ENCODE data around the gene SLC4A1AP.

SLC4A1AP gene

GRCh38 chr2:27638037-27638637 is 25.6 kb upstream of the SLC4A1AP start:
- Mint-ChIP-seq H3K4me3 (peak overlapping the region; percentile 54), H3K36me3 (ENCODE audit: low read depth) (peaks cover 61% of the 10 kb centered on the region)
- peak; percentile 46 for DNase-seq (ENCODE audit: low spot score)

GRCh38 chr2:27638709-27639108 is 25.0 kb upstream of the SLC4A1AP start:
- no peaks in the 10 kb centered on the region for H3K9me3 Mint-ChIP-seq
- H3K27me3 Mint-ChIP-seq (ENCODE audit: low read depth), result no peaks in the 10 kb centered on the region
- H3K4me3 Mint-ChIP-seq, result peak overlapping the region; percentile 54
- peak; percentile 32 for DNase-seq (ENCODE audit: low spot score)
- peaks cover 33% of the 10 kb centered on the region for H3K4me1 Mint-ChIP-seq (ENCODE audit: low read depth)
- H3K27ac Mint-ChIP-seq, result peak overlapping the region; percentile 90
- H3K36me3 Mint-ChIP-seq (ENCODE audit: low read depth), result peaks cover 61% of the 10 kb centered on the region

More at GRCh38 chr2:27638037-27638637, 25.6 kb upstream of the SLC4A1AP start:
- no peaks in the 10 kb centered on the region for H3K27me3 Mint-ChIP-seq (ENCODE audit: low read depth)
- H3K4me1 Mint-ChIP-seq (ENCODE audit: low read depth), result peaks cover 33% of the 10 kb centered on the region
- H3K9me3 Mint-ChIP-seq, result no peaks in the 10 kb centered on the region
- peak overlapping the region; percentile 90 for H3K27ac Mint-ChIP-seq

DNA sequence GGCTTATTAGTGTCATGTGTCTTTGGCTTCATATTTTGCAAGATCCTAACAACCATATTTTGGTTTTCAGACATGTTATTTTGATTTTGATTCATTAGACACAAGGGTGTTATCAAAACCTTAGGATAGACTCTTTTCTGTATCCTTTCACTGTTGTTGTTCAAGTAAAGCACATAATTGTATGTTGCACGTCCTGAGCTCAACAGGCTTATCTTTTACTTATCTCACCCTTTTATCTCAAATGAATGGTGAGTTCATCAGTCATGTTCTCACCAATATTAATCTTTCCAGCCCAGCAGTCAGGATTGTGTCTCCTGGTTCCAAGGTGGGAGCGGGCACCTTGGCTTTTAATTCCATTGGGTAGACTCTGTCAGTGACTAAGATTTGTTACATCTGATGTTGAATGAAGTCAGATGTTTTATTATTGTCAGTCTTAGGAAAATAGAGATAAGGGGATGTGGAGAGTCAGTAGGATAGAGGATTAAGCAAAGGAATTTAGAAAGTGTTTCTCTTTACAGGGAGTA is 22.9 kb upstream of the SLC4A1AP start:
- DNase-seq (ENCODE audit: low spot score), result no peak
- H3K4me3 Mint-ChIP-seq, result no peak overlapping the region
- H3K9me3 Mint-ChIP-seq, result no peaks in the 10 kb centered on the region
- H3K36me3 Mint-ChIP-seq (ENCODE audit: low read depth), result peaks cover 55% of the 10 kb centered on the region
- H3K27me3 Mint-ChIP-seq (ENCODE audit: low read depth), result no peaks in the 10 kb centered on the region
- peaks cover 28% of the 10 kb centered on the region for H3K4me1 Mint-ChIP-seq (ENCODE audit: low read depth)
- H3K27ac Mint-ChIP-seq, result no peak overlapping the region

DNA sequence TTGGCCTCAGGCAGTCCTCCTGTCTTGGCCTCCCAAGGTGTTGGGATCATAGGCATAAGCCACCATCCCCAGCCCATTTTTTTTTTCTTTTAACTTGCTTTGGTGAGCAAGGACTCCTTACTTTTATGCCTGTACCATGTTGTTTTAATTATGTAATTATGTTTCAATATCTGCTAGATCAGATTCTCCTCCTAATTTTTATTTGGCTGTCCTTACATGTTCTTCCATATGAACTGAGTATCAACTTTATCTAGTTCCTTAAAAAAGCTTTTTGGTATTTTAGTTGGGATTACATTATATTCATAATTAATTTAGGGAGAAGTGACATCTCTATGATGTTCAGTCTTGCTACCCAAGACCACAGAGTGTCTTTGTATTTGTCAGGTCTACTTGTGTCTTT is 18.5 kb upstream of the SLC4A1AP start:
- no peak overlapping the region for H3K4me3 Mint-ChIP-seq
- H3K27me3 Mint-ChIP-seq (ENCODE audit: low read depth), result no peaks in the 10 kb centered on the region
- peaks cover 45% of the 10 kb centered on the region for H3K36me3 Mint-ChIP-seq (ENCODE audit: low read depth)
- DNase-seq (ENCODE audit: low spot score), result no peak
- H3K27ac Mint-ChIP-seq, result no peak overlapping the region
- no peaks in the 10 kb centered on the region for H3K9me3 Mint-ChIP-seq
- H3K4me1 Mint-ChIP-seq (ENCODE audit: low read depth), result peaks cover 8% of the 10 kb centered on the region

DNA sequence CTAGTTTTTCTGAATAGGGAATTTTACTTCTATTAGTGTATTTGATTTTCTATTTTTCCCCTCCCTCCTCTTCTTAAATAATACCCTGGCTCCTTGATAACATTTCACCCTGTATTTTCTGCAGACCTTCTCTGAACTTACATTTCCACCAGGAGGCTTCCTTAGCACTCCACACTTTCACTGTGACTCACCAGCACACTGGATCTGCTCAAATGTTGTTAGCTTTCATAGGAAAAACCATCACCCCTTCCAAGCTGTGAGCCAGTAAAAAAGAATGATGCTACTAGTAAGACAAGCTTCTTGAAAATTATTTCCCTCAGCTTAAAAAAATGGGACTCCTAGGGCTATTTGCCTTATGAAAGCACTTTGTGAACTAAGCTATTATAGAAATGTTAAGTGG is 16.4 kb upstream of the SLC4A1AP start:
- Mint-ChIP-seq H3K27ac (no peak overlapping the region), H3K36me3 (ENCODE audit: low read depth) (peaks cover 46% of the 10 kb centered on the region), H3K4me1 (ENCODE audit: low read depth) (peaks cover 3% of the 10 kb centered on the region), H3K27me3 (ENCODE audit: low read depth) (no peaks in the 10 kb centered on the region), H3K9me3 (no peaks in the 10 kb centered on the region), H3K4me3 (no peak overlapping the region)
- no peak for DNase-seq (ENCODE audit: low spot score)

DNA sequence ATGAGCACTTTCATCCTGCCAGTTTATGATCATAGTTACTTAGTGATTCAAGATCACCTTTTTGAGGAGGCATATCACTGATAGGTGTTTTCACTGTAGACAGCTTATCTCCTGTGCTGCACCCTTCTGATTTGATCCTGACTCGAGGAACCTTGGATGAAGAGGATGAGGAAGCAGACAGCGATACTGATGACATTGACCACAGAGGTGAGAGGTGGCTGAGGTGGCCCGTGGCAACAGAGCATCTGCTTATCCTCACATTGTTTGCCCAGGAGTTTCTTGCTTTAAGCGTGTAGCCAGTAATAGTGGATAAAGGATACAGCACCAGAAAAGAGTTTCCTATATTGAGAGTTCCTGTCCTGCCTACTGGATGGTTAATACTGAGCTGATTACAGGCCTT is 16.0 kb upstream of the SLC4A1AP start:
- peaks cover 48% of the 10 kb centered on the region for H3K36me3 Mint-ChIP-seq (ENCODE audit: low read depth)

DNA sequence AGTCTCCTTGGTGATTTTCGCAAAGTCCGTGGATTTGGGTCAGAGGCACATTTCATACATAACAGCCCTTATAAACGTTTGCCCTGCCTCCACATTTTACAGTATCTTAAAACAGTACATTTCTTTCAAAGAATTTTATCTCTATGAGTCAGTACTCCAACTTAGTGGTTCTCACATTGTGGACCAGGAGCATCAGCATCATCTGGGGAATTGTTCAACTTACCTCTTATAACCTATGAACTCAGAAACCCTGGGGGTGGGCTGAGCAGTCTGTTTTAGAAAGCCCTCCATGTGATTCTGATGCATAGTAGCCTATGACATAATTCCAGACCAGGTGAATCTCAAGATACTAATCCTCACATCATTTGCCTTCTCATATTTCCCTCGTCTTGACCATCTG is 12.6 kb upstream of the SLC4A1AP start:
- H3K27me3 Mint-ChIP-seq (ENCODE audit: low read depth), result no peaks in the 10 kb centered on the region
- H3K36me3 Mint-ChIP-seq (ENCODE audit: low read depth), result peaks cover 61% of the 10 kb centered on the region
- peaks cover 7% of the 10 kb centered on the region for H3K4me1 Mint-ChIP-seq (ENCODE audit: low read depth)
- no peak overlapping the region for H3K27ac Mint-ChIP-seq
- no peak for DNase-seq (ENCODE audit: low spot score)
- H3K4me3 Mint-ChIP-seq, result no peak overlapping the region
- H3K9me3 Mint-ChIP-seq, result no peaks in the 10 kb centered on the region

More for the DNA sequence above, 16.0 kb upstream of the SLC4A1AP start:
- Mint-ChIP-seq H3K4me1 (ENCODE audit: low read depth) (peaks cover 5% of the 10 kb centered on the region), H3K27ac (no peak overlapping the region), H3K27me3 (ENCODE audit: low read depth) (no peaks in the 10 kb centered on the region), H3K9me3 (no peaks in the 10 kb centered on the region), H3K4me3 (no peak overlapping the region)
- DNase-seq (ENCODE audit: low spot score), result no peak

GRCh38 chr2:27652341-27652740 is 11.3 kb upstream of the SLC4A1AP start:
- Mint-ChIP-seq H3K4me3 (no peak overlapping the region), H3K27me3 (ENCODE audit: low read depth) (no peaks in the 10 kb centered on the region), H3K4me1 (ENCODE audit: low read depth) (peaks cover 7% of the 10 kb centered on the region), H3K27ac (peak overlapping the region; percentile 16), H3K36me3 (ENCODE audit: low read depth) (peaks cover 63% of the 10 kb centered on the region), H3K9me3 (no peaks in the 10 kb centered on the region)
- DNase-seq (ENCODE audit: low spot score), result no peak

DNA sequence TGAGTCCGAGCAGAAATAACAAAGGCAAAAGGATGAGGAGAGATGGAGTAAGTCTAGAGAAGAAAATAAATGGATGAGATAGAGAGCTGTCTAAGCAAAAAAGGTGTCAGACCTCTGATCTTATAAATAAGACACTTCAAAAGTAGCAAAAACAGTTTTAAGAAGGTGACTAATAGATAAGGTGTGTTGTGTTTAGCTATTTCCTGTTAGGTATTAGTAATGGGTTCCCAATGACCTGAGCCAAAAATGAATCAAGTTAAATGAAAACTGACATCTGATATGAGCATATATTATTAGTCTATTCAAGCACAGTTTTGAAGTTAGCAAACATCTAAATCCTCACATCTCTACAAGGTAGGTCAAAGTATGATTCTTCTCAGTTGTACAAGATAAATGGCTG is 10.9 kb upstream of the SLC4A1AP start:
- H3K36me3 Mint-ChIP-seq (ENCODE audit: low read depth), result peaks cover 61% of the 10 kb centered on the region
- no peaks in the 10 kb centered on the region for H3K27me3 Mint-ChIP-seq (ENCODE audit: low read depth)
- no peak for DNase-seq (ENCODE audit: low spot score)
- H3K9me3 Mint-ChIP-seq, result no peaks in the 10 kb centered on the region
- no peak overlapping the region for H3K4me3 Mint-ChIP-seq
- peaks cover 7% of the 10 kb centered on the region for H3K4me1 Mint-ChIP-seq (ENCODE audit: low read depth)
- H3K27ac Mint-ChIP-seq, result peak overlapping the region; percentile 16

DNA sequence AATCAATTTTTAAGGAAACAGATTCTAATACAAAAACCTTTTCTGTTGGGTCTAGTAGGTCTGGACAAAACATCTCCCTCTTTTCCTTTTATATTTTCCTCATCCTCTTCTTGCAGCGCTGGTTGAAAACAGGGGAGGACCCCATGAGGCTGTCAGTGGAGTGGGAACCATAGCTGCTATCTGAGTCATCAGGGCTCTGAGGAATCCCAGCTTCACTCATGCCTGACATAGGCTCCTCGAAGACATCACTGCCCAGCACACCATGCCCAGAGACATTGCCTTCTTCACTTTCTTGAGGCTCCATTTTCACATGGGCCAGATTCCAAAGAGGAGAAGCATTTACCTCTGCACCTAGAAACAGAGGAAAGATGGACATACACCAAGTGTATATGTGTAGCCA is 10.3 kb upstream of the SLC4A1AP start:
- Mint-ChIP-seq H3K27ac (no peak overlapping the region), H3K27me3 (ENCODE audit: low read depth) (no peaks in the 10 kb centered on the region), H3K4me3 (no peak overlapping the region), H3K36me3 (ENCODE audit: low read depth) (peaks cover 60% of the 10 kb centered on the region), H3K4me1 (ENCODE audit: low read depth) (peaks cover 7% of the 10 kb centered on the region), H3K9me3 (no peaks in the 10 kb centered on the region)
- DNase-seq (ENCODE audit: low spot score), result no peak

DNA sequence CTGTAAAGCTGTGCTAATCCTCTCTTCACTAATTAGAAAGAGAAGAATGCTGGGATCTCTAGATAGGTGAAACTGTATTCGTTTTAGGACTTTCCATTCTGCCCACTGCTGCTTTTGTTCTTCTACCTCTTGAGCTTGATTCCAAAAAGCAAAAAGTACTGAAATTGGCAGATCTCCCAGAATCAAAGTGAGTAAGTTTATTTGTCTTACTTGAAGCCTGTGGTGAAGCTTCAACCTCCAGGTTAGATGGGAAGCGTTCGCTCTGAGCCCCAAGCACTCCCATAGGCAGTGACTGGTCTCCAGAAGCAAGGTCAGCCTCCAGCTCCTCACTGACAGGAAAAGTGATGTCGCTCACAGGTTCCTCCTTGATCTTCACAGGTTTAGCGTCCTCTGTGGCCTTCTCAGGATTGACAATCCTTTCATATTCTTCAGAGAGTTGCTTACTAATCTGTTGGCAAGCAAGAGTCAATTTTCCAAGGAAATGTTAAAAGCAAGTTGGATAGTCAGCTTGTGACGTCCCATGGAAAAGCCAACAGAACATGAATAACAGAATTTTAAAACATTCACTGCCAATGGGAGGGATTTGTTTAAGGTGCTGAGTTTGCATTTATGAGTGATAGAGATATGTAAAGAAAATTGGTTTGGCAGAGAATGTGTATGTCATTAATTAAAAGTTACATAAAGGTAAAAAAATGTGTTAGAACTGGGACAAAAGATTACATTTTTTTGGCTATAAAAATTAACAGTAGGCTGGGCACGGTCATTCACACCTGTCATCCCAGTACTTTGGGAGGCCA is 8.3 kb upstream of the SLC4A1AP start:
- H3K36me3 Mint-ChIP-seq (ENCODE audit: low read depth), result peaks cover 58% of the 10 kb centered on the region
- no peaks in the 10 kb centered on the region for H3K27me3 Mint-ChIP-seq (ENCODE audit: low read depth)
- H3K4me3 Mint-ChIP-seq, result no peak overlapping the region
- H3K9me3 Mint-ChIP-seq, result no peaks in the 10 kb centered on the region
- no peak overlapping the region for H3K27ac Mint-ChIP-seq
- peaks cover 5% of the 10 kb centered on the region for H3K4me1 Mint-ChIP-seq (ENCODE audit: low read depth)
- no peak for DNase-seq (ENCODE audit: low spot score)

DNA sequence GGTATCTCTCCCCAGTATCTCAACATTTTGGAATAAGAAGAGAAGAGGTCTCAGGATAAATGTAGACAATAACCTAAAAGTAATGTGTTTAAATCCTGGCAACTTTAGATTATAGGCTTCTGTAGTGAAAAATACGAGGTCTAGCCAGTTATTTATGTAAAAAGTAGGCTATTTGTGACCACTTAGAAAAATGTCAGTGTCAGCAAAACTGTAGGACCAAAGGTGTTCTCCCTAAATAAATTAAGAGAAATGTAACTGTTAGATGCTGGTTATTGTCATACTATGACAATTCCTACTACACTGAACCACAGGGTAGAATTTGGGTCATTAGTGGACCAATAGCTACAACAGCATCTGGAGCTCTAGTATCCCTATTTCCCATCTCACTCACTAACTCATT is 2.3 kb upstream of the SLC4A1AP start:
- Mint-ChIP-seq H3K9me3 (no peaks in the 10 kb centered on the region), H3K36me3 (ENCODE audit: low read depth) (peaks cover 50% of the 10 kb centered on the region), H3K4me1 (ENCODE audit: low read depth) (peaks cover 30% of the 10 kb centered on the region), H3K4me3 (peak overlapping the region; percentile 98), H3K27me3 (ENCODE audit: low read depth) (no peaks in the 10 kb centered on the region), H3K27ac (no peak overlapping the region)
- no peak for DNase-seq (ENCODE audit: low spot score)

DNA sequence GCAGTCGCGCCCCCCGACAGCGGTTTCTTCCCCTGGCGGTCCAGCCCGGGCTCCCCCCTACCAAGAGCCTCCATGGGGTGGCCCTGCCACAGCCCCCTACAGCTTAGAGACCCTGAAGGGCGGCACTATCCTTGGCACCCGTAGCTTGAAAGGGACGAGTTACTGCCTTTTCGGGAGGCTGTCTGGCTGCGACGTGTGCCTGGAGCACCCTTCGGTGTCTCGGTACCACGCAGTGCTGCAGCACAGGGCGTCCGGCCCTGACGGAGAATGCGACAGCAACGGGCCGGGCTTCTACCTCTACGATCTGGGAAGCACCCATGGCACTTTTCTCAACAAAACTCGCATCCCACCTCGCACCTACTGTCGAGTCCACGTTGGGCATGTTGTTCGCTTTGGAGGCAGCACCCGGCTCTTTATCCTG is 475 bp downstream of the SLC4A1AP start:
- Mint-ChIP-seq H3K9me3 (no peaks in the 10 kb centered on the region), H3K4me1 (ENCODE audit: low read depth) (peaks cover 33% of the 10 kb centered on the region), H3K27me3 (ENCODE audit: low read depth) (no peaks in the 10 kb centered on the region), H3K4me3 (peak overlapping the region; percentile 98), H3K27ac (peak overlapping the region; percentile 99), H3K36me3 (ENCODE audit: low read depth) (peaks cover 54% of the 10 kb centered on the region)
- no peak for DNase-seq (ENCODE audit: low spot score)

DNA sequence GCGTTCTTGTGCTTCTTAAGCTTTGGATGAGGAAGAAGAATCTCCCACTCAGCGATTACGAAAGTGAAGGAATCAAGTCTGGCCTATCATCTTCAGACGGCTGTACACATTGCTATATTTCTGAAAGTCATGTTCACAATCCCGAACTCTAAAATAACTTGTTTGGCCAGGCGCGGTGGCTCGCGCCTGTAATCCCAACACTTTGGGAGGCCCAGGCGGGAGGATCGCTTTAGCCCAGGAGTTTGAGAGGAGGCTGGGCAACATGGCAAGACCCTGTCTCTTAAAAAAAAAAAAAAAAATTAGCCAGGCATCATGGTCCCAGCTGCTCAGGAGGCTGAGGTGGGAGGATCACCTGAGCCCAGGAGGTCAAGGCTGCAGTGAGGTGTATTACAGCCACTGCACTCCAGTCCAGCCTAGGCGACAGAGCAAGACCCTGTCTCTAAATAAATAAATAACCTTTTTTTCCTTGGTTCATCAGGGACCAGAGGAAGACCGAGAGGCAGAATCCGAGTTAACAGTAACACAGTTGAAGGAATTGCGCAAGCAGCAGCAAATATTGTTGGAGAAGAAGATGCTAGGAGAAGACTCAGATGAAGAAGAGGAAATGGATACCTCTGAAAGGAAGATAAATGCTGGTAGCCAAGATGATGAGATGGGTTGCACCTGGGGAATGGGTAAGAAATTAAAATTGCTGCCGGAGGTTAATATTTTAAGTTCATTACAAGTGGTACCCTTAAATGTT is 1.1 kb downstream of the SLC4A1AP start:
- Mint-ChIP-seq H3K36me3 (ENCODE audit: low read depth) (peaks cover 53% of the 10 kb centered on the region), H3K9me3 (no peaks in the 10 kb centered on the region), H3K4me1 (ENCODE audit: low read depth) (peaks cover 32% of the 10 kb centered on the region), H3K27ac (peak overlapping the region; percentile 99), H3K4me3 (peak overlapping the region; percentile 98), H3K27me3 (ENCODE audit: low read depth) (no peaks in the 10 kb centered on the region)
- DNase-seq (ENCODE audit: low spot score), result no peak

All from T-helper 2 cell treated with Interferon-gamma antibody and Interleukin-4, amounts not matched to agents 5 μg/mL and 100 μg/mL, for 36 hours (primary cell).